ENCODE data around the gene SLC12A7.
"Not testable (repeated sequence)": the region's sequence is repeated elsewhere in the genome, so short reads cannot be mapped to it uniquely, and the experiment has no call there.

Gene SLC12A7

GRCh38 chr5:1111727-1112289 is at the start of gene SLC12A7:
Gene SLC12A7, minus strand, starts transcription at chr5:1112063. Its CDS starts 72 bp downstream, at chr5:1111991.
- DNase-seq (ENCODE audit: low spot score), result peak; percentile 88

- DNase-seq (ENCODE audit: low spot score), result no peak
Observed at GRCh38 chr5:1161108-1161832, 49.4 kb upstream of the SLC12A7 start.

GRCh38 chr5:1159774-1160406 is 48.0 kb upstream of the SLC12A7 start:
- no peak for DNase-seq (ENCODE audit: low spot score)

- DNase-seq (ENCODE audit: low spot score), result no peak
Observed at GRCh38 chr5:1159341-1159675, 47.4 kb upstream of the SLC12A7 start.

DNA sequence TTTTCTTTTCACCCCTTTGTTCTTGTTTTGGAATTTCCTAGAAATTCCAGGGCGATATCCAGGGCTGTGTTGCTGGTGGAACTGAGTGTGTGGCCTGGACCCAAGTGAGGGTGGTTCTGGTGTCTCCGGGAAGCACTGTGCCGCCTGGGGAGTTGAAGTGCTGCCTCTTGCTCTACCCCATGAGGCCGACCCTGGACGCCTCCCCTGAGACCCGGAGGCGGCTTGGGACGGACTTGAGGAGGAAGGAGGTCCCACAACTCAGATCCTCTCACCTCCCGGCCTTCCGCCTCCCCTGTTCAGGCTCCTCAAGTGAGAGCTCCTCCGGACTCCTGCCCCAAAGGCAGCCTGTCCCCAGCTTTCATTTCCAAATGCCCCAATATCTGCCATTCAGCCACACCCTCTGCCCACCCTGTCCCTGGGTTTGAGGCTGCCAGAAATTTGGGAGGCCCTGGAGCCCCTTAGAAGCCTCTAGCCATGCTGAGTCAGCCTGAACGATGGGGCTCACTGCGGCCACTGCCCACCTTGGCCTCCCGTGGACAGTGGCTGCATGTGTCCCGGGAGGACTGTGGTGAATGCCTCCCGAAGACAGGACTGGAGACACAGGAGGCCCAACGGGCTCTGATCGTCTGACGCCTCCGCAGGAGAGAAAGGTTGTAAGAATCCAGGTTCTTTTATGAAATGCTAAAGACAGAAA is 46.9 kb upstream of the SLC12A7 start:
- no peak for DNase-seq (ENCODE audit: low spot score)

- DNase-seq (ENCODE audit: low spot score), result not testable (repeated sequence)
Observed at GRCh38 chr5:1157461-1157986, 45.7 kb upstream of the SLC12A7 start.

- no peak for DNase-seq (ENCODE audit: low spot score)
Observed at GRCh38 chr5:1156754-1157460, 45.0 kb upstream of the SLC12A7 start.

GRCh38 chr5:1156033-1156753 is 44.3 kb upstream of the SLC12A7 start:
- DNase-seq (ENCODE audit: low spot score), result no peak

GRCh38 chr5:1155191-1156032 is 43.5 kb upstream of the SLC12A7 start:
- DNase-seq (ENCODE audit: low spot score), result no peak

DNA sequence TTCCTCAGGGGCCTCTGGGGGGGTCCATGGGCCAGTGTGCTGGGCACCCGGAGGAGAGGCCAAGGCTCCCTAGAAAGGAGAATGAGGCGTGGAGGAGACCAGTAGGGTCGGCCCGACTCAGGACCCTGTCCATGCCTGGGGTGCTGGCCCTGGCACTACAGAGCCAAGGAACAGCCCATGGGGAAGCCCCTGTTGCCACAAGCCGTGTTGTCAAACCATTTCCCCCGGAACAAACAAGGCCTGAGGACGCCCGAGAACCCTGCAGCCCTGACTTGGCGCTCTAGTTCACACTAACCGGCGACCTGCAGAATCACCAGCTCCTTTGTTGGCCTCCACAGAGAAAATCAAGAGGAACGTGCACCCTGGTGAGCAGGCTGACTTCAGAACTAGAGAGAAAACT is 41.6 kb upstream of the SLC12A7 start:
- no peak for DNase-seq (ENCODE audit: low spot score)

- DNase-seq (ENCODE audit: low spot score), result no peak
Observed at GRCh38 chr5:1152771-1153282, 41.0 kb upstream of the SLC12A7 start.

GRCh38 chr5:1152156-1152555 is 40.3 kb upstream of the SLC12A7 start:
- no peak for DNase-seq (ENCODE audit: low spot score)

DNA sequence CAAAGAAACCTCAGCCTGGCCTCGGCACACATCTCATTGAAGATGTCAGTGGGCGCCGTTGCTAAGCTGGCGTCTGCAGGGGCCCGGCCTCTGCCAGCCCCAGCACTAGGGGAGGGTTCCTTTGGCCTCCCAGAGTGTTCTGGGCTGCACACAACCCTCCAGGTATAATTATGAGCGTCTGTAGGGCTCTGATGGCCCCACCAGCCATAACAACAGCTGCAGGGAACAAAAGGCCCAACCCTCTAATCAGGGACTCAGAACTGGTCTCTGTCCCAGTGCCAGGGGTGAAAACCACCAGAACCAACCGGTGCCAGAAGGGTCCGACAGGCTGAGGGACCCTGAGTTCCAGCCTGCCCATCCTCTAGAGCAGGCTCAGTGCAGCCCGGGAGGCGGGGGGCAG is 39.5 kb upstream of the SLC12A7 start:
- DNase-seq (ENCODE audit: low spot score), result no peak

GRCh38 chr5:1150866-1151265 is 39.0 kb upstream of the SLC12A7 start:
- DNase-seq (ENCODE audit: low spot score), result no peak

DNA sequence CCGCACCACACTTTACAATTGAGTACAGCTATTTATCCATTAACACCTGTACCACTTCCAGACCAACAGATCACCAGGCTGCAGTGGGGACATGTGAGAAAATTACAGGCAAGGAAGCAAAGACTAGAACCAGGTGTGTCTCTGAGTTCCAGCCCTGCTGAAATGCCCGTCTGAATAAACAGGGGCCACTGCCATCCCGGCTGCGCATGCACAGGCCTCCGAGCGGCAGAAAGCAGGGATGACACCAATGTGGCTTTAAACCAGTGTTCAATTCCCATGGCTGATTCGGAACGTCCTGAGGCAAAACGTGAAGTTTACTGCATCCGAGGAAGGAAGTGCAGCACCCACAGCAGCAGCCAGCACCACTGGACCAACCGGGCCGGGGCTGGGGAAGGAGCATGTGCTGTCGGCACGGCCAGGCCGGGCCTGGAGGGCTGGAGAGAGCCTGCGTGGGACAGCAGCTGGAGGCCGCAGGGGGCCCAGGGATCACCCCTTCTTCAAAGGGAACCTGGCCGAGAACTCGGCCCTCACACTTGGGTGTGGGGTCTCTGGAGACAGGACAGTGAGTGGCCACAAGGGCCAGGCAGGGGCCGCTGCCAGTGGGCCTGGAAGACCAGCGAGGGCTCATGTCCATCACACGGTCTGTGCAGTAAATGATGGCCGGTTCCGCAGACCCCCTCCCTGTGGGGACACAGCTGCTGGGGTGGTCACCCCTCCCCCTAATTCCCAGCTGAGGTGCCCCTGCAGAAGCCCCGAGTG is 33.0 kb upstream of the SLC12A7 start:
- no peak for DNase-seq (ENCODE audit: low spot score)

- DNase-seq (ENCODE audit: low spot score), result no peak
Observed at GRCh38 chr5:1144089-1144488, 32.2 kb upstream of the SLC12A7 start.

DNA sequence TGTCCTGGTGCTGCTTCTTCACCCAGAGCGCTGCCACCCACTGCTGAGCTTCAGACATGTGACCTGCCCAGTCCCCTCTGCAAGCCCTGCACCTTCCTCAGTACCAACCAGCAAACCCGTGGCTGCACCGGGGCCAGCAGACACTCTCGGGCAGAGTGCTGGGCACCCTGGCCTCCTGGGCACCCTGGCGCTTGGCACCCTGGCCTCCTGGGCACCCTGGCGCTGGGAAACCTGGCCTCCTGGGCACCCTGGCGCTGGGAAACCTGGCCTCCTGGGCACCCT is 31.7 kb upstream of the SLC12A7 start:
- no peak for DNase-seq (ENCODE audit: low spot score)

- no peak for DNase-seq (ENCODE audit: low spot score)
Observed at GRCh38 chr5:1142886-1143669, 31.2 kb upstream of the SLC12A7 start.

- no peak for DNase-seq (ENCODE audit: low spot score)
Observed at GRCh38 chr5:1141834-1142233, 30.0 kb upstream of the SLC12A7 start.
